GM23338 (cell line): ENCODE measurements around the gene SH3RF2. TPM values are rescaled to one million over a fixed set of nuclear protein-coding genes. Genes with fewer than 3 reads are reported as not detected.

Experiments
- ATAC-seq: fragments of 200-7000 bp; cut with Tn5 transposase; 3 replicates; pipeline ENCODE4 v1.9.1; 2020
- DNase-seq: peaks from one replicate; pipeline ENCODE4 v3.0.0-alpha.2; 2015; ENCODE audit warnings: low spot score
- H2AFZ ChIP-seq: fragments of 200-600 bp; sonication (generic); 2 replicates; pipeline ENCODE4 v1.8.0; 2016; ENCODE audit warnings: antibody characterized with exemption, mild to moderate bottlenecking, moderate library complexity
- H3F3A ChIP-seq: fragments of 200-600 bp; sonication (generic); replicated peaks from 2 replicates; pipeline ENCODE4 v1.8.0; 2017; ENCODE audit warnings: antibody characterized with exemption, mixed run types, low read depth
- H3K27ac ChIP-seq: fragments of 200-600 bp; sonication (generic); 2 replicates; pipeline ENCODE4 v1.6.1; 2016; ENCODE audit warnings: low read depth
- H3K27me3 ChIP-seq: fragments of 200-600 bp; sonication (generic); 2 replicates; pipeline ENCODE4 v1.8.0; 2016; ENCODE audit warnings: mild to moderate bottlenecking, mixed run types, moderate library complexity; ENCODE audit not compliant: insufficient read depth
- H3K36me3 ChIP-seq: fragments of 200-600 bp; sonication (generic); 2 replicates; pipeline ENCODE4 v1.8.0; 2016; ENCODE audit warnings: mild to moderate bottlenecking; ENCODE audit not compliant: insufficient read depth
- H3K4me1 ChIP-seq: fragments of 200-600 bp; sonication (generic); 2 replicates; pipeline ENCODE4 v1.8.0; 2016; ENCODE audit warnings: mild to moderate bottlenecking, moderate library complexity; ENCODE audit not compliant: insufficient read depth
- H3K4me2 ChIP-seq: fragments of 200-600 bp; sonication (generic); 2 replicates; pipeline ENCODE4 v1.7.1; 2017; ENCODE audit warnings: mixed run types
- H3K4me3 ChIP-seq: fragments of 200-600 bp; sonication (generic); 2 replicates; pipeline ENCODE4 v1.6.1; 2016; ENCODE audit warnings: mixed run types
- H3K79me2 ChIP-seq: fragments of 200-600 bp; sonication (generic); replicated peaks from 2 replicates; pipeline ENCODE4 v1.8.0; 2017; ENCODE audit warnings: mild to moderate bottlenecking; ENCODE audit not compliant: insufficient read depth
- H3K9me2 ChIP-seq: fragments of 200-600 bp; sonication (generic); 2 replicates; pipeline ENCODE4 v1.8.0; 2017; ENCODE audit not compliant: insufficient read depth
- H4K20me1 ChIP-seq: fragments of 200-600 bp; sonication (generic); replicated peaks from 2 replicates; pipeline ENCODE4 v1.8.0; 2017; ENCODE audit warnings: mild to moderate bottlenecking; ENCODE audit not compliant: insufficient read depth
- H3K27ac Mint-ChIP-seq: 2 replicates; pipeline ENCODE4 v1.8.0; 2020; ENCODE audit warnings: inconsistent platforms, mild to moderate bottlenecking, moderate library complexity, mixed read lengths
- H3K27me3 Mint-ChIP-seq: 3 replicates; pipeline ENCODE4 v1.8.0; 2022; ENCODE audit warnings: low read depth, mild to moderate bottlenecking, moderate library complexity, mixed read lengths, inconsistent platforms; ENCODE audit not compliant: insufficient read depth, poor library complexity
- H3K36me3 Mint-ChIP-seq: 3 replicates; pipeline ENCODE4 v1.8.0; 2021; ENCODE audit warnings: low read depth, mild to moderate bottlenecking, inconsistent platforms, moderate library complexity, mixed read lengths
- H3K4me1 Mint-ChIP-seq: 3 replicates; pipeline ENCODE4 v1.8.0; 2020; ENCODE audit warnings: mild to moderate bottlenecking, inconsistent platforms, mixed read lengths
- H3K4me3 Mint-ChIP-seq: 3 replicates; pipeline ENCODE4 v1.8.0; 2021; ENCODE audit warnings: moderate library complexity, mild to moderate bottlenecking, inconsistent platforms, mixed read lengths
- H3K9me3 Mint-ChIP-seq: 3 replicates; pipeline ENCODE4 v1.8.0; 2020; ENCODE audit warnings: moderate library complexity, mild to moderate bottlenecking, inconsistent platforms, mixed read lengths
- CREB1 ChIP-seq: fragments of 250-450 bp; sonication (Bioruptor Pico); IDR thresholded peaks from 2 replicates; pipeline ENCODE4 v1.5.0; 2020; ENCODE audit warnings: low read depth, mild to moderate bottlenecking, moderate library complexity
- CTCF ChIP-seq, 2 experiments: fragments of 200-600 bp in 1 of 2; sonication (generic) in 1 of 2; conservative IDR thresholded peaks; 2 replicates each; pipeline versions ENCODE4 v1.5.1 to v1.6.1; 2016 to 2017; ENCODE audit warnings: antibody characterized with exemption in 2 of 2, low read depth in 2 of 2, mild to moderate bottlenecking in 2 of 2, moderate library complexity in 1 of 2
- EZH2 ChIP-seq: fragments of 200-600 bp; sonication (generic); IDR thresholded peaks from one replicate; pipeline ENCODE4 v1.8.0; 2017; ENCODE audit warnings: antibody characterized with exemption, mild to moderate bottlenecking, low read depth; ENCODE audit not compliant: unreplicated experiment
- EZH2phosphoT487 ChIP-seq: fragments of 200-600 bp; sonication (generic); IDR thresholded peaks from one replicate; pipeline ENCODE4 v1.8.1; 2018; ENCODE audit warnings: antibody characterized with exemption; ENCODE audit not compliant: unreplicated experiment
- JUNB ChIP-seq: IDR thresholded peaks from one replicate; pipeline ENCODE4 v1.6.1; 2016; ENCODE audit warnings: antibody characterized with exemption; ENCODE audit not compliant: unreplicated experiment
- NANOG ChIP-seq: IDR thresholded peaks from 2 replicates; pipeline ENCODE4 v1.6.1; 2016; ENCODE audit warnings: antibody characterized with exemption, borderline replicate concordance
- POLR2AphosphoS5 ChIP-seq: IDR thresholded peaks from 2 replicates; pipeline ENCODE4 v1.6.1; 2016; ENCODE audit warnings: antibody characterized with exemption, low read depth
- STAT1 ChIP-seq: IDR thresholded peaks from one replicate; pipeline ENCODE4 v1.6.1; 2016; ENCODE audit warnings: antibody characterized with exemption; ENCODE audit not compliant: unreplicated experiment
- ZNF114 ChIP-seq: fragments of 250-450 bp; sonication (Bioruptor Pico); IDR thresholded peaks from 2 replicates; pipeline ENCODE4 v1.5.0; 2020; ENCODE audit warnings: mild to moderate bottlenecking, moderate library complexity
- ZNF331 ChIP-seq: fragments of 250-450 bp; sonication (Bioruptor Pico); IDR thresholded peaks from 2 replicates; pipeline ENCODE4 v1.5.0; 2020; ENCODE audit warnings: low read depth, mild to moderate bottlenecking, moderate library complexity
- ZNF462 ChIP-seq: fragments of 250-450 bp; sonication (Bioruptor Pico); IDR thresholded peaks from 2 replicates; pipeline ENCODE4 v1.5.0; 2020; ENCODE audit warnings: mild to moderate bottlenecking, moderate library complexity
- polyA plus RNA-seq: library from polyadenylated mRNA; unstranded; fragments of >200 nt; fragmentation: Nextera tagmentation; extraction: Ambion mirVana; gene quantifications from 2 replicates; pipeline ENCODE4 v1.2.1, GENCODE V29; 2016
- total RNA-seq: library from RNA; depleted of rRNA; stranded (reverse); fragments of >200 nt; shearing (Covaris generic); gene quantifications from 2 replicates; pipeline ENCODE4 v1.2.3, GENCODE V29; 2014
- TF ChIP-seq, protein P1 (sequence below): IDR thresholded peaks from one replicate; pipeline ENCODE4 v1.6.1; 2018; ENCODE audit warnings: antibody characterized with exemption; ENCODE audit not compliant: unreplicated experiment
- TF ChIP-seq, protein P2 (sequence below): IDR thresholded peaks from 2 replicates; pipeline ENCODE4 v1.6.1; 2016; ENCODE audit warnings: antibody characterized with exemption

Gene SH3RF2
- total and polyA plus RNA-seq, 2 experiments from 2014 or later: 1.7 to 2.4 TPM

DNA sequence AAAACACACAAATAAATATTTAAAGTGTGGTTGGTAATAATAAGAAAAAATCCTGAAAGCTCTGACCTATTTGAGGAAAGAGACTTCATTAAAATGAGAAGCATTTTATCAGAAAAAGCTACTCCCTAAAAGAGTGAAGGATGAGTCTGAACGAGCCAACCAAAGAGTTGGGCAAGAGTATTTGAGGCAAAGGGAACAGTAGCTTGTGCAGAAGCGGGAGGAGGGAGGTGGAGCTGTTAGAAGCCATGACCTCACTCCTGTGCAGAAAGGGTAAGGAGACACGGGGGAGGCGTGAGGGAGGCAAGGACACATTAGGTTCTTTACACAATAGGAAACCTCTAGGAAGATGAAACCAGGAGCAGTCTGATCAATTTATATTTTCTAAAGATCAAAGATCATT lies 29.4 kb downstream of the SH3RF2 start:
- peaks cover 4% of the 10 kb centered on the region; the same call in 1 of the 2 replicates for H3K9me2 ChIP-seq
- no peaks in the 10 kb centered on the region for H3K79me2 ChIP-seq
- H3K4me3 ChIP-seq: no peak overlapping the region
- no peak overlapping the region for H3K27ac ChIP-seq
- H3F3A ChIP-seq: no peaks in the 10 kb centered on the region
- no peak for ATAC-seq
- Mint-ChIP-seq H3K4me3 (no peak overlapping the region), H3K9me3 (no peaks in the 10 kb centered on the region), H3K27ac (no peak overlapping the region), H3K36me3 (no peaks in the 10 kb centered on the region), H3K27me3 (peaks cover 1% of the 10 kb centered on the region), H3K4me1 (peaks cover 9% of the 10 kb centered on the region; the same call in 2 of the 3 replicates)
- TF ChIP-seq ZNF462 (CRISPR knock-in tag) (no peak), CTCF (conservative IDR thresholded peaks at IDR 0.05; ENCODE audit: low read depth in 2 of 2) (no peak), ZNF331 (no peak), EZH2phosphoT487 (no peak), ZNF114 (no peak), EZH2 (no peak), JUNB (no peak), STAT1 (no peak), CREB1 (CRISPR knock-in tag) (no peak), NANOG (no peak), POLR2AphosphoS5 (no peak)
- TF ChIP-seq, protein P1, sequence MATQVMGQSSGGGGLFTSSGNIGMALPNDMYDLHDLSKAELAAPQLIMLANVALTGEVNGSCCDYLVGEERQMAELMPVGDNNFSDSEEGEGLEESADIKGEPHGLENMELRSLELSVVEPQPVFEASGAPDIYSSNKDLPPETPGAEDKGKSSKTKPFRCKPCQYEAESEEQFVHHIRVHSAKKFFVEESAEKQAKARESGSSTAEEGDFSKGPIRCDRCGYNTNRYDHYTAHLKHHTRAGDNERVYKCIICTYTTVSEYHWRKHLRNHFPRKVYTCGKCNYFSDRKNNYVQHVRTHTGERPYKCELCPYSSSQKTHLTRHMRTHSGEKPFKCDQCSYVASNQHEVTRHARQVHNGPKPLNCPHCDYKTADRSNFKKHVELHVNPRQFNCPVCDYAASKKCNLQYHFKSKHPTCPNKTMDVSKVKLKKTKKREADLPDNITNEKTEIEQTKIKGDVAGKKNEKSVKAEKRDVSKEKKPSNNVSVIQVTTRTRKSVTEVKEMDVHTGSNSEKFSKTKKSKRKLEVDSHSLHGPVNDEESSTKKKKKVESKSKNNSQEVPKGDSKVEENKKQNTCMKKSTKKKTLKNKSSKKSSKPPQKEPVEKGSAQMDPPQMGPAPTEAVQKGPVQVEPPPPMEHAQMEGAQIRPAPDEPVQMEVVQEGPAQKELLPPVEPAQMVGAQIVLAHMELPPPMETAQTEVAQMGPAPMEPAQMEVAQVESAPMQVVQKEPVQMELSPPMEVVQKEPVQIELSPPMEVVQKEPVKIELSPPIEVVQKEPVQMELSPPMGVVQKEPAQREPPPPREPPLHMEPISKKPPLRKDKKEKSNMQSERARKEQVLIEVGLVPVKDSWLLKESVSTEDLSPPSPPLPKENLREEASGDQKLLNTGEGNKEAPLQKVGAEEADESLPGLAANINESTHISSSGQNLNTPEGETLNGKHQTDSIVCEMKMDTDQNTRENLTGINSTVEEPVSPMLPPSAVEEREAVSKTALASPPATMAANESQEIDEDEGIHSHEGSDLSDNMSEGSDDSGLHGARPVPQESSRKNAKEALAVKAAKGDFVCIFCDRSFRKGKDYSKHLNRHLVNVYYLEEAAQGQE: no peak
- TF ChIP-seq, protein P2, sequence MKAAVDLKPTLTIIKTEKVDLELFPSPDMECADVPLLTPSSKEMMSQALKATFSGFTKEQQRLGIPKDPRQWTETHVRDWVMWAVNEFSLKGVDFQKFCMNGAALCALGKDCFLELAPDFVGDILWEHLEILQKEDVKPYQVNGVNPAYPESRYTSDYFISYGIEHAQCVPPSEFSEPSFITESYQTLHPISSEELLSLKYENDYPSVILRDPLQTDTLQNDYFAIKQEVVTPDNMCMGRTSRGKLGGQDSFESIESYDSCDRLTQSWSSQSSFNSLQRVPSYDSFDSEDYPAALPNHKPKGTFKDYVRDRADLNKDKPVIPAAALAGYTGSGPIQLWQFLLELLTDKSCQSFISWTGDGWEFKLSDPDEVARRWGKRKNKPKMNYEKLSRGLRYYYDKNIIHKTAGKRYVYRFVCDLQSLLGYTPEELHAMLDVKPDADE: no peak
- H4K20me1 ChIP-seq: no peaks in the 10 kb centered on the region
- H2AFZ ChIP-seq: no peak overlapping the region
- no peaks in the 10 kb centered on the region for H3K36me3 ChIP-seq
- no peak overlapping the region for H3K4me2 ChIP-seq
- no peaks in the 10 kb centered on the region for H3K27me3 ChIP-seq
- DNase-seq: no peak
- peaks cover 7% of the 10 kb centered on the region; the same call in 1 of the 2 replicates for H3K4me1 ChIP-seq
